ENCODE data around the gene UNKL. TPM values are rescaled to one million over a fixed set of nuclear protein-coding genes. Genes with fewer than 3 reads are reported as not detected.

The UNKL gene
- total RNA-seq, 1 donor from 2014 or later, result 144 TPM

DNA sequence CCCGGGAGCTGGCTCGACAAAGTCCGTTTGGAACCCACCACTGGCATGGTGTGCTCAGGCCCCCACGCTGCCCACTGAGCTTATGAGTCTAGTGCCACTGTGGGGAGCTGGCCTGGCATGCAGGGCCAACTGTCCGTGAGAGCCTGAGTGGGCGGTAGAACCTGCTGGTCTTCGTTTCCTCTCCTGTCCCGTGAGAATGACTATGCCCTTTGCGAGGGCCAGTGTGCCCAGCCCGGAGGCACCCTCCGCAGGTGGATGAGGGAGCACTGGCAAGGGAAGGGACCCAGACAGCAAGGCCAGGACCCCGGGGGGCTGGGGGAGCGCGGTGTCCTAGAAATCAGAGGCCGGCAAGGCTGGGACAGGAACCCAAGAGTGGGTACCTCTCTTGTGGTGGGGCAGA, 77.9 kb downstream of the UNKL start:
- Histone ChIP-seq H3K27ac (no peak overlapping the region), H3K27me3 (peaks cover 29% of the 10 kb centered on the region)
- intact Hi-C loops (cut with DNase I), result no loop called here

GRCh38 chr16:1335996-1336395, 78.5 kb downstream of the UNKL start:
- no peaks in the 10 kb centered on the region for H3K9me3 ChIP-seq
- no peak for DNase-seq (ENCODE audit: low spot score in 2 of 2)
- intact Hi-C loops (cut with DNase I), result no loop called here
- H3K4me3 ChIP-seq, result no peak overlapping the region
- TF ChIP-seq, protein P1, sequence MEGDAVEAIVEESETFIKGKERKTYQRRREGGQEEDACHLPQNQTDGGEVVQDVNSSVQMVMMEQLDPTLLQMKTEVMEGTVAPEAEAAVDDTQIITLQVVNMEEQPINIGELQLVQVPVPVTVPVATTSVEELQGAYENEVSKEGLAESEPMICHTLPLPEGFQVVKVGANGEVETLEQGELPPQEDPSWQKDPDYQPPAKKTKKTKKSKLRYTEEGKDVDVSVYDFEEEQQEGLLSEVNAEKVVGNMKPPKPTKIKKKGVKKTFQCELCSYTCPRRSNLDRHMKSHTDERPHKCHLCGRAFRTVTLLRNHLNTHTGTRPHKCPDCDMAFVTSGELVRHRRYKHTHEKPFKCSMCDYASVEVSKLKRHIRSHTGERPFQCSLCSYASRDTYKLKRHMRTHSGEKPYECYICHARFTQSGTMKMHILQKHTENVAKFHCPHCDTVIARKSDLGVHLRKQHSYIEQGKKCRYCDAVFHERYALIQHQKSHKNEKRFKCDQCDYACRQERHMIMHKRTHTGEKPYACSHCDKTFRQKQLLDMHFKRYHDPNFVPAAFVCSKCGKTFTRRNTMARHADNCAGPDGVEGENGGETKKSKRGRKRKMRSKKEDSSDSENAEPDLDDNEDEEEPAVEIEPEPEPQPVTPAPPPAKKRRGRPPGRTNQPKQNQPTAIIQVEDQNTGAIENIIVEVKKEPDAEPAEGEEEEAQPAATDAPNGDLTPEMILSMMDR (IDR thresholded peaks at IDR 0.05), result no peak
- no peak overlapping the region for H3K27ac ChIP-seq
- no peaks in the 10 kb centered on the region for H3K36me3 ChIP-seq
- H3K27me3 ChIP-seq, result peaks cover 29% of the 10 kb centered on the region
- H3K4me1 ChIP-seq, result peaks cover 3 to 11% of the 10 kb centered on the region in 2 donors

More for the DNA sequence above, 77.9 kb downstream of the UNKL start:
- H3K4me3 ChIP-seq, result no peak overlapping the region
- no peaks in the 10 kb centered on the region for H3K9me3 ChIP-seq
- H3K36me3 ChIP-seq, result no peaks in the 10 kb centered on the region
- peaks cover 3 to 11% of the 10 kb centered on the region in 2 donors for H3K4me1 ChIP-seq
- TF ChIP-seq, protein P1 (IDR thresholded peaks at IDR 0.05), result no peak
- DNase-seq (ENCODE audit: low spot score in 2 of 2), result no peak

DNA sequence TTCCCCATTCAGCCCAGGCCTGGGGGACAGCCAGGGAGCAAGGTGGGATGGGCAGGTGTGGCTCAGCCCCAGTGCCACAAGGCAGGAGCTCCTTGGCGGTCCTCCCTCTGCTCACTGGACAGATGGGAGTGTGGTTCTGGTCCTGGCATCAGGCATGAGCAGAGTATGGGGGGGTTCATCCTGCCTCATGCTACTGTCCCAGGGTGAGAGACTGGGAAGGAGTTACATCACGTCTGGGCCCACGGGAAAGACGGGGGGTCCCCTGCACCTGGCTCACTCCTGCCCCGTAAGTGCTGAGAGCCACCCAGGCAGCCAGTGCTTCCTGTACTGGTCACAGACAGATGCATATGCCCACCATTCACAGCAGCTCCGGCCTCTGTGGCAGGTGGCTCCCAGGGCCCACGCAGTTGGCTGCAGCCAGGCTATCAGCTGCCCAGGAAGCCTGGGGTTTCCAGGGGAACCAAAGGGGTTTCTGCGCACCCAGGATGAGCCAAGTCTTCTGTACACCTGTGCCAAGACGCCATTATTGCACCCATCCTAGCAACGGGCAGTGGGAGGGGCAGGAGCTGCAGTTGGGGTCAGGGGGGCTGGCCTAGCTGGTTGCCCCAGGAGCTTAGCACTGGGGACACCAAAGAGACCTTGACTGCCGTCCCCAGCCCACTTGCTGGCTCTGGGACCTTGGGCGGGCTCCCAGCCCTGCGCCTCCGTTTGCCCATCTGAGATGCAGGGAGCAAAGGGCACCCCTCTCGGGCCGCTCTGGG, 79.1 kb downstream of the UNKL start:
- Histone ChIP-seq H3K36me3 (no peaks in the 10 kb centered on the region), H3K27me3 (peaks cover 29% of the 10 kb centered on the region), H3K4me1 (peaks cover 3 to 11% of the 10 kb centered on the region in 2 donors), H3K27ac (no peak overlapping the region), H3K4me3 (no peak overlapping the region), H3K9me3 (peaks cover 0 to 2% of the 10 kb centered on the region in 2 donors)
- TF ChIP-seq, protein P1 (IDR thresholded peaks at IDR 0.05), result no peak
- intact Hi-C loops (cut with DNase I), result no loop called here
- no peak for DNase-seq (ENCODE audit: low spot score in 2 of 2)

GRCh38 chr16:1334739-1335138, 79.8 kb downstream of the UNKL start:
- H3K27me3 ChIP-seq, result peaks cover 29% of the 10 kb centered on the region
- H3K4me1 ChIP-seq, result peaks cover 3 to 11% of the 10 kb centered on the region in 2 donors
- TF ChIP-seq, protein P1 (IDR thresholded peaks at IDR 0.05), result no peak
- H3K4me3 ChIP-seq, result no peak overlapping the region
- DNase-seq (ENCODE audit: low spot score in 2 of 2), result no peak
- no peak overlapping the region for H3K27ac ChIP-seq
- intact Hi-C loops (cut with DNase I), result no loop called here
- H3K36me3 ChIP-seq, result no peaks in the 10 kb centered on the region
- peaks cover 0 to 4% of the 10 kb centered on the region in 2 donors for H3K9me3 ChIP-seq

DNA sequence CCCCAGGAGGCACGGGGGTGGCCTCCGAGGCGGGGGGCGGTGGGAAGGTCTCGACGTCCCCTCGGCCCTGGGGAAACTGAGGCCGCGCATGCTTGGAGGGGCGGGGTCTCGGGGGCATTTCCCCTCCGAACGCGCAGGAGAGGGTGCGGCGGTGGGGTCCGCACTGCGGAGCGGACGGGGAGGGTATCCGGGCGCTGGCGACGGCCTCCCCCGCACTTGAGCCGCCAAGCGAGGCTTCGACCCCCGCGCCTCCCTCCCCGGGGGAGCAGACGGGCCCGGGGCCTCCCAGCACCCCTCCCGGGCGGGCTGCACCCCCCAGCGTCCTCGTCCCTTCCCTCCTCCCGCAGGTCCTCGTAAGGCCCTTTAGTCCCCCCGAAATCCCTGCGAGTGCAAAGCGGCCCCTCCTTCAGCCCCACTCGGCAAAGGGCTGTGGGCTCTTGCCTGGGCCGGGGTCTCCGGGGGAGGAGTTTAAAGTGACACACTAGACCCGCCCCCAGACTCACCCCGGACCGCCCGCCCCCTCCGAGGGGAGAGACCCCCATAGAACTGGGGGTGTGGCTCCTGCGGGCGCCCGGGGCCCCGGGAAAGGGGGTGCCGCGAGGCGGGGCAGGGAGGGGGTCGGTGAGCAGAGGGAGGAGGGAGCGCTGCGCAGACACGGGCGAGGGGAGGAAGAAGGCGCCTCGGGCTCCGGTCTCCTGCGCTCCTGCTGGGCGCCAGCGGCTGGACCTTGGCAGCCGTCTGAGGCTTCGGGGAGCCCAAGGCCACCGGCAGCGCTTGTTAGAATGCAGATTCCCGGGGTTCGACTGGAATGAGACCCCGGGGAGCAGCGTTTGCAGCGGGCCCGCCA, 80.4 kb downstream of the UNKL start:
- H3K36me3 ChIP-seq, result no peaks in the 10 kb centered on the region
- H3K4me1 ChIP-seq, result peaks cover 3 to 11% of the 10 kb centered on the region in 2 donors
- H3K9me3 ChIP-seq, result peaks cover 0 to 4% of the 10 kb centered on the region in 2 donors
- H3K4me3 ChIP-seq, result peak overlapping the region; percentile 36 to 55
- peaks cover 29% of the 10 kb centered on the region for H3K27me3 ChIP-seq
- TF ChIP-seq, protein P1 (IDR thresholded peaks at IDR 0.05), result no peak
- intact Hi-C loops (cut with DNase I), result no loop called here
- no peak overlapping the region for H3K27ac ChIP-seq
- DNase-seq (ENCODE audit: low spot score in 2 of 2), result no peak

Data from ascending aorta (tissue), 2 donors.